Measurements from ENCODE around the gene SLC37A1. TPM values are rescaled to one million over a fixed set of nuclear protein-coding genes. Genes with fewer than 3 reads are reported as not detected.

SLC37A1 gene
- total RNA-seq, 1 experiment from 2014 or later, result 38.3 TPM

- H4K20me1 ChIP-seq (ENCODE audit: low read length), result no peaks in the 10 kb centered on the region
- peaks cover 9% of the 10 kb centered on the region; the same call in 1 of the 2 replicates for H3K36me3 ChIP-seq (ENCODE audit: low read depth, low read length)
- CTCF ChIA-PET, result interaction anchor here (1.0 kb wide), 1 partner anchor 87 kb away, joined by 3 read pairs; no protein-coding TSS in a partner anchor
- no peaks in the 10 kb centered on the region for H3K9me3 ChIP-seq (ENCODE audit: low read length)
- no peak overlapping the region for H3K4me2 ChIP-seq (ENCODE audit: low read length)
- no TSS peak for BruUV-seq (replicated peaks)
- H3K9ac ChIP-seq (ENCODE audit: low read length), result no peak overlapping the region
- DNase-seq (no peak), ATAC-seq (no peak)
- H3K4me3 ChIP-seq (ENCODE audit: low read length), result no peak overlapping the region
- POLR2A ChIA-PET (ENCODE audit: unreplicated experiment), result no interaction called here
- no peak overlapping the region for H2AFZ ChIP-seq (ENCODE audit: low read length)
- H3F3A ChIP-seq (ENCODE audit: low read length, unreplicated experiment), result no peaks in the 10 kb centered on the region
- intact Hi-C loops (cut with micrococcal nuclease), result no loop called here
- no peak overlapping the region for H3K27ac ChIP-seq (ENCODE audit: low read length)
- H3K4me1 ChIP-seq (ENCODE audit: insufficient read depth, low read length), result no peaks in the 10 kb centered on the region
- no peaks in the 10 kb centered on the region for H3K9me2 ChIP-seq (replicated peaks; ENCODE audit: low read length)
- H3K79me2 ChIP-seq (ENCODE audit: low read length), result no peaks in the 10 kb centered on the region
- H3K27me3 ChIP-seq (ENCODE audit: low read length), result no peaks in the 10 kb centered on the region
- TF ChIP-seq EZH2phosphoT487 (IDR thresholded peaks at IDR 0.05; ENCODE audit: borderline replicate concordance, low read length), result no peak
- TF ChIP-seq EZH2 (IDR thresholded peaks at IDR 0.05; ENCODE audit: low read length, unreplicated experiment), result no peak
- TF ChIP-seq, protein P1, sequence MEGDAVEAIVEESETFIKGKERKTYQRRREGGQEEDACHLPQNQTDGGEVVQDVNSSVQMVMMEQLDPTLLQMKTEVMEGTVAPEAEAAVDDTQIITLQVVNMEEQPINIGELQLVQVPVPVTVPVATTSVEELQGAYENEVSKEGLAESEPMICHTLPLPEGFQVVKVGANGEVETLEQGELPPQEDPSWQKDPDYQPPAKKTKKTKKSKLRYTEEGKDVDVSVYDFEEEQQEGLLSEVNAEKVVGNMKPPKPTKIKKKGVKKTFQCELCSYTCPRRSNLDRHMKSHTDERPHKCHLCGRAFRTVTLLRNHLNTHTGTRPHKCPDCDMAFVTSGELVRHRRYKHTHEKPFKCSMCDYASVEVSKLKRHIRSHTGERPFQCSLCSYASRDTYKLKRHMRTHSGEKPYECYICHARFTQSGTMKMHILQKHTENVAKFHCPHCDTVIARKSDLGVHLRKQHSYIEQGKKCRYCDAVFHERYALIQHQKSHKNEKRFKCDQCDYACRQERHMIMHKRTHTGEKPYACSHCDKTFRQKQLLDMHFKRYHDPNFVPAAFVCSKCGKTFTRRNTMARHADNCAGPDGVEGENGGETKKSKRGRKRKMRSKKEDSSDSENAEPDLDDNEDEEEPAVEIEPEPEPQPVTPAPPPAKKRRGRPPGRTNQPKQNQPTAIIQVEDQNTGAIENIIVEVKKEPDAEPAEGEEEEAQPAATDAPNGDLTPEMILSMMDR (conservative IDR thresholded peaks at IDR 0.05; ENCODE audit: low read depth, low read length), result no peak
Measured at GRCh38 chr21:42554251-42554961, 40.8 kb downstream of the SLC37A1 start.

DNA sequence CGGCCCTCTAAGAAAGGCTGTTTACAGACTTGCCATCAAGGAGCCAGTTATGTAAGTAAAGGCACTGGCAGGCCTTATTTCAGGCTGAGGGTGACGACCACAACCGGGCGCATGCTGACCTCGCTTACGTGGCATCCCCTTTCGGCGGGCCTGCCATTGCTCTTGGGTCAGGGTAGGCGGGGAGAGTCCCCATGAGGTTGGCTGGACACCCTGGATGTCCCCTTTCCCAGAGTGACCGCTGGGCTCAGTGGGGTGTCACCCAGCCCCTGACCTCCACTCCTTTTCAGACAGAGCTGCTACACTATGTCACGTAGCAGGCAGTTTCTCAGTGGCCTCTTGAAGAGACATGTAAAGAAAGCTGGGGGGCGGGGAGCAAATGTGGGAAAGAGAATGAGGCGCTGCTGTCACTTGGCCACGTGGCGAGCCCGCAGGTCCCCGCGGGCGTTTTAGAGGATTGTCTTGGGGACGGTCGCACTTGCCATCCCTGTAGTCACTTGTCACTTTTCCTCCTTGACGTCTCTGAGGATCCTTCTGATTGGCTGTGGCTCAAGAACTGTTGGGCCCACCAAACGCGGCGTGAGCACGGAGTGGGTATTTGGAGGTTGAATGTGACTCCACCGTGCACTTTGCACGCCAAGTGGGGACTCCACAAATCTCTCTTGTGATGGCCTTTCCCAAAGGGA, 42.2 kb downstream of the SLC37A1 start:
- ATAC-seq, result no peak
- no TSS peak for BruUV-seq (replicated peaks)
- no peak overlapping the region for H2AFZ ChIP-seq (ENCODE audit: low read length)

More for the DNA sequence above, 42.2 kb downstream of the SLC37A1 start:
- no peak overlapping the region for H3K9ac ChIP-seq (ENCODE audit: low read length)
- no peak overlapping the region for H3K4me3 ChIP-seq (ENCODE audit: low read length)
- DNase-seq, result no peak
- H3K4me2 ChIP-seq (ENCODE audit: low read length), result no peak overlapping the region
- no peak for TF ChIP-seq EZH2 (IDR thresholded peaks at IDR 0.05; ENCODE audit: low read length, unreplicated experiment)
- TF ChIP-seq, protein P1 (conservative IDR thresholded peaks at IDR 0.05; ENCODE audit: low read depth, low read length), result no peak
- TF ChIP-seq EZH2phosphoT487 (IDR thresholded peaks at IDR 0.05; ENCODE audit: borderline replicate concordance, low read length), result no peak
- H3K27ac ChIP-seq (ENCODE audit: low read length), result no peak overlapping the region
- no peaks in the 10 kb centered on the region for H3K79me2 ChIP-seq (ENCODE audit: low read length)
- no peaks in the 10 kb centered on the region for H3K4me1 ChIP-seq (ENCODE audit: insufficient read depth, low read length)
- POLR2A ChIA-PET (ENCODE audit: unreplicated experiment), result no interaction called here
- no peaks in the 10 kb centered on the region for H3F3A ChIP-seq (ENCODE audit: low read length, unreplicated experiment)
- peaks cover 8% of the 10 kb centered on the region; the same call in 1 of the 2 replicates for H3K36me3 ChIP-seq (ENCODE audit: low read depth, low read length)
- H3K9me3 ChIP-seq (ENCODE audit: low read length), result no peaks in the 10 kb centered on the region
- H3K27me3 ChIP-seq (ENCODE audit: low read length), result no peaks in the 10 kb centered on the region
- H3K9me2 ChIP-seq (replicated peaks; ENCODE audit: low read length), result no peaks in the 10 kb centered on the region
- no peaks in the 10 kb centered on the region for H4K20me1 ChIP-seq (ENCODE audit: low read length)
- CTCF ChIA-PET, result interaction anchor here (1.0 kb wide), 1 partner anchor 89 kb away, joined by 3 read pairs; no protein-coding TSS in a partner anchor
- intact Hi-C loops (cut with micrococcal nuclease), result no loop called here
